Endothelial cell of umbilical vein (primary cell): ENCODE results near the gene HNMT. TPM values are rescaled to one million over a fixed set of nuclear protein-coding genes. Genes with fewer than 3 reads are reported as not detected.

Experiments used
- BruUV-seq: library from RNA; stranded (reverse); fragments of 400-500 nt; replicated peaks from 2 replicates; lab custom pipeline; 2021; lab: Mats Ljungman, UMichigan
- CTCF ChIA-PET: fragments of 300-600, 350-600 bp; sonication (Branson Sonifier 250); formaldehyde crosslinking; loops from one replicate; lab custom pipeline; 2021; ENCODE audit warnings: antibody characterized with exemption, inconsistent platforms; lab: Charles Lee
- POLR2A ChIA-PET: fragments of 300-600, 350-600 bp; sonication (Branson Sonifier 250); formaldehyde crosslinking; loops from one replicate; lab custom pipeline; 2021; ENCODE audit warnings: antibody characterized with exemption, inconsistent platforms; lab: Charles Lee
- DNase-seq: peaks from one replicate; pipeline ENCODE4 v3.0.0-alpha.2; 2011; ENCODE audit warnings: low read depth, low spot score
- FAIRE-seq: peaks from 2 replicates; lab custom pipeline; 2011; peaks lifted over from hg19 to GRCh38; lab: Jason Lieb, UNC
- H2AFZ ChIP-seq: 2 replicates; pipeline ENCODE4 v1.6.0; 2012; ENCODE audit warnings: low read depth, low read length, control low read depth, inconsistent platforms
- H3K27ac ChIP-seq: 2 replicates; pipeline ENCODE4 v1.5.1; 2011; ENCODE audit warnings: low read depth, mild to moderate bottlenecking, control low read depth, low read length, moderate library complexity; ENCODE audit not compliant: insufficient read depth
- H3K27me3 ChIP-seq, 2 experiments: 2 replicates each; pipeline versions ENCODE4 v1.6.0 to v1.6.1; 2011; ENCODE audit warnings: low read length in 2 of 2, mixed read lengths in 1 of 2; ENCODE audit not compliant: control insufficient read depth in 2 of 2, insufficient read depth in 2 of 2
- H3K36me3 ChIP-seq, 2 experiments: 2 replicates in 1 of 2; 3 replicates in 1 of 2; pipeline ENCODE4 v1.5.1; 2011; ENCODE audit warnings: low read length in 2 of 2, mild to moderate bottlenecking in 1 of 2, moderate library complexity in 1 of 2; ENCODE audit not compliant: control insufficient read depth in 2 of 2, insufficient read depth in 2 of 2; ENCODE audit errors: extremely low read depth in 1 of 2
- H3K4me1 ChIP-seq: 3 replicates; pipeline ENCODE4 v1.5.1; 2011; ENCODE audit warnings: mild to moderate bottlenecking, low read length; ENCODE audit not compliant: control insufficient read depth, insufficient read depth; ENCODE audit errors: extremely low read depth
- H3K4me2 ChIP-seq: 2 replicates; pipeline ENCODE4 v1.6.1; 2011; ENCODE audit warnings: low read length, control low read depth, mixed read lengths; ENCODE audit not compliant: insufficient read depth
- H3K4me3 ChIP-seq, 3 experiments: fragments of 200-600 bp in 1 of 3; sonication (generic), shearing (Covaris generic) in 1 of 3; replicated peaks in 1 of 3; 2 replicates each; pipeline ENCODE4 v1.5.1; 2011 to 2016; ENCODE audit warnings: control low read depth in 3 of 3, low read length in 3 of 3, mild to moderate bottlenecking in 2 of 3, inconsistent platforms in 1 of 3, low read depth in 1 of 3, moderate library complexity in 1 of 3; ENCODE audit not compliant: insufficient read depth in 1 of 3
- H3K79me2 ChIP-seq: 2 replicates; pipeline ENCODE4 v1.6.0; 2012; ENCODE audit warnings: low read length, inconsistent platforms; ENCODE audit not compliant: control insufficient read depth, insufficient read depth
- H3K9ac ChIP-seq: replicated peaks from 2 replicates; pipeline ENCODE3; 2011; ENCODE audit warnings: low read length, control low read depth; ENCODE audit not compliant: insufficient read depth; ENCODE audit errors: extremely low read depth
- H3K9me1 ChIP-seq: replicated peaks from 3 replicates; pipeline ENCODE4 v1.6.0; 2011; ENCODE audit warnings: mild to moderate bottlenecking, low read length; ENCODE audit not compliant: control insufficient read depth, insufficient read depth; ENCODE audit errors: extremely low read depth
- H3K9me3 ChIP-seq: replicated peaks from 2 replicates; pipeline ENCODE4 v1.5.1; 2012; ENCODE audit warnings: low read length, inconsistent platforms; ENCODE audit not compliant: control insufficient read depth, insufficient read depth
- H4K20me1 ChIP-seq: replicated peaks from 2 replicates; pipeline ENCODE3; 2011; ENCODE audit warnings: mild to moderate bottlenecking, low read length; ENCODE audit not compliant: control insufficient read depth, insufficient read depth; ENCODE audit errors: extremely low read depth
- EZH2 ChIP-seq: IDR thresholded peaks from 2 replicates; pipeline ENCODE4 v1.6.1; 2012; ENCODE audit warnings: borderline replicate concordance, low read depth, mild to moderate bottlenecking, moderate library complexity, low read length, inconsistent platforms; ENCODE audit not compliant: severe bottlenecking
- FOS ChIP-seq: IDR thresholded peaks from 2 replicates; pipeline ENCODE4 v1.6.1; 2011; ENCODE audit warnings: mild to moderate bottlenecking, low read length, moderate library complexity, borderline replicate concordance; ENCODE audit not compliant: insufficient read depth
- GATA2 ChIP-seq: IDR thresholded peaks from 2 replicates; pipeline ENCODE4 v1.7.0; 2011; ENCODE audit warnings: low read depth, mild to moderate bottlenecking, moderate library complexity, mixed read lengths, low read length; ENCODE audit not compliant: insufficient read length, insufficient read depth
- JUN ChIP-seq: IDR thresholded peaks from 2 replicates; pipeline ENCODE4 v1.6.1; 2011; ENCODE audit warnings: borderline replicate concordance, low read depth; ENCODE audit not compliant: insufficient read length, insufficient read depth
- MYC ChIP-seq: IDR thresholded peaks from one replicate; pipeline ENCODE4 v1.6.1; 2011; ENCODE audit warnings: mild to moderate bottlenecking, low read depth, low read length
- POLR2A ChIP-seq: IDR thresholded peaks from 2 replicates; pipeline ENCODE4 v1.6.1; 2012; ENCODE audit warnings: low read depth, mild to moderate bottlenecking, control low read depth, low read length
- POLR2AphosphoS5 ChIP-seq: IDR thresholded peaks from 2 replicates; pipeline ENCODE4 v1.6.1; 2012; ENCODE audit warnings: low read depth, mild to moderate bottlenecking, control low read depth, low read length, moderate library complexity; ENCODE audit not compliant: insufficient read depth
- dilution Hi-C: fragments of 300-500 bp; cut with MboI; formaldehyde crosslinking; loops from one replicate; pipeline ENCODE4 v1.15.0; 2019; ENCODE audit warnings: low sequenced_read_pairs; ENCODE audit not compliant: extremely low pct_ligation_motif_present
- intact Hi-C: fragments of 100-400 bp; cut with micrococcal nuclease; formaldehyde crosslinking; loops from one replicate; pipeline ENCODE4 v1.10.0; 2022
- polyA plus RNA-seq, 4 experiments: library from polyadenylated mRNA; depleted of rRNA in 3 of 4; stranded (reverse) in 3 of 4; unstranded in 1 of 4; fragments of >200 nt; gene quantifications; 2 replicates each; pipeline versions ENCODE4 v1.2.1 to v1.2.3, GENCODE V29; 2011 to 2012; ENCODE audit warnings: missing spikeins in 1 of 4
- total RNA-seq: library from RNA; stranded (reverse); gene quantifications from 2 replicates; pipeline ENCODE4 v1.2.3, GENCODE V29; 2021
- TF ChIP-seq, protein P1 (sequence below), 2 donors: IDR thresholded peaks; 1 replicate in 1 of 2; 2 replicates in 1 of 2; pipeline ENCODE4 v1.5.1; 2011; ENCODE audit warnings: low read length in 2 of 2, mild to moderate bottlenecking in 2 of 2, moderate library complexity in 2 of 2, control low read depth in 1 of 2, inconsistent platforms in 1 of 2, low read depth in 1 of 2; ENCODE audit not compliant: insufficient read depth in 1 of 2; ENCODE audit errors: extremely low read depth in 1 of 2
- TF ChIP-seq, protein P2 (sequence below): IDR thresholded peaks from 2 replicates; pipeline ENCODE4 v1.6.1; 2011; ENCODE audit not compliant: insufficient read depth, insufficient read length

HNMT gene
- total and polyA plus RNA-seq, 2 donors (not counting 3 experiments of a cell fraction or from before 2014, with no cell fraction given) = 8.6 to 16.9 TPM

DNA sequence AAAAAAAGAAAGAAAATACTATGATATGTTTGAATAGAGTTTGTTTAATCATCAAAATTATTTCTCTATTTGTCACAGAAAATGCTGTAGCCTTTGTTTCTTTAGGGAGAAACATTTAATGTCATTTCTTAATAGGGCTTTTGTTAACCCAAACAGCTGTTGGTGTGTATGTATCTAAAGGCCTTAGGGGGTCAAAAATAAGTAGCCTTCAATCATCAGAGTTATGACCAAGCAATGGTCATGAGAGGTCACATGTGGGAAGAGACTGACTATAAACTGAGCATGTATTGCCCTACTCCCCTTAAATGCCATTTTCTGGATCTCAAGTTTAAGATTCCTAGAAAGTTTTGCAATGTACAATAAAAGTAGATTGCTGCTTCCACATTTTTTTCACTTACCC lies 22.7 kb downstream of the HNMT start:
- FAIRE-seq (no peak), DNase-seq (no peak)
- Histone ChIP-seq H3K27me3 (no peaks in the 10 kb centered on the region), H3K79me2 (no peaks in the 10 kb centered on the region), H3K4me1 (no peaks in the 10 kb centered on the region), H3K9me1 (no peaks in the 10 kb centered on the region), H3K9ac (no peak overlapping the region), H2AFZ (no peak overlapping the region), H3K9me3 (no peaks in the 10 kb centered on the region), H4K20me1 (no peaks in the 10 kb centered on the region), H3K4me2 (no peak overlapping the region), H3K36me3 (no peaks in the 10 kb centered on the region), H3K27ac (no peak overlapping the region), H3K4me3 (no peak overlapping the region)
- dilution Hi-C loops = no loop called here
- TF ChIP-seq FOS (no peak), POLR2A (no peak), POLR2AphosphoS5 (no peak), GATA2 (no peak), MYC (no peak), EZH2 (no peak), JUN (no peak)
- TF ChIP-seq, protein P1, sequence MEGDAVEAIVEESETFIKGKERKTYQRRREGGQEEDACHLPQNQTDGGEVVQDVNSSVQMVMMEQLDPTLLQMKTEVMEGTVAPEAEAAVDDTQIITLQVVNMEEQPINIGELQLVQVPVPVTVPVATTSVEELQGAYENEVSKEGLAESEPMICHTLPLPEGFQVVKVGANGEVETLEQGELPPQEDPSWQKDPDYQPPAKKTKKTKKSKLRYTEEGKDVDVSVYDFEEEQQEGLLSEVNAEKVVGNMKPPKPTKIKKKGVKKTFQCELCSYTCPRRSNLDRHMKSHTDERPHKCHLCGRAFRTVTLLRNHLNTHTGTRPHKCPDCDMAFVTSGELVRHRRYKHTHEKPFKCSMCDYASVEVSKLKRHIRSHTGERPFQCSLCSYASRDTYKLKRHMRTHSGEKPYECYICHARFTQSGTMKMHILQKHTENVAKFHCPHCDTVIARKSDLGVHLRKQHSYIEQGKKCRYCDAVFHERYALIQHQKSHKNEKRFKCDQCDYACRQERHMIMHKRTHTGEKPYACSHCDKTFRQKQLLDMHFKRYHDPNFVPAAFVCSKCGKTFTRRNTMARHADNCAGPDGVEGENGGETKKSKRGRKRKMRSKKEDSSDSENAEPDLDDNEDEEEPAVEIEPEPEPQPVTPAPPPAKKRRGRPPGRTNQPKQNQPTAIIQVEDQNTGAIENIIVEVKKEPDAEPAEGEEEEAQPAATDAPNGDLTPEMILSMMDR (IDR thresholded peaks at IDR 0.05; ENCODE audit: extremely low read depth in 1 of 2, insufficient read depth in 1 of 2, low read depth in 1 of 2, low read length in 2 of 2) = no peak
- TF ChIP-seq, protein P2, sequence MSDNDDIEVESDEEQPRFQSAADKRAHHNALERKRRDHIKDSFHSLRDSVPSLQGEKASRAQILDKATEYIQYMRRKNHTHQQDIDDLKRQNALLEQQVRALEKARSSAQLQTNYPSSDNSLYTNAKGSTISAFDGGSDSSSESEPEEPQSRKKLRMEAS = no peak
- POLR2A ChIA-PET = no interaction called here
- intact Hi-C loops = no loop called here
- CTCF ChIA-PET = no interaction called here
- BruUV-seq = no TSS peak
